GM19099 (cell line): Measurements from ENCODE around the gene OSTN.

Experiments used
- POLR2A ChIP-seq: IDR thresholded peaks from 3 replicates; pipeline ENCODE4 v1.6.1; 2011; ENCODE audit warnings: low read depth; ENCODE audit not compliant: insufficient read length; ENCODE audit errors: extremely low read depth

Gene OSTN

GRCh38 chr3:191198932-191199331 is at the start of gene OSTN:
TSS of gene OSTN (plus strand) at chr3:191199241. CDS start at chr3:191212533, 13,292 bp downstream.
- no peak for TF ChIP-seq POLR2A

GRCh38 chr3:191151653-191152052 is 47.4 kb upstream of the OSTN start:
- no peak for TF ChIP-seq POLR2A

- no peak for TF ChIP-seq POLR2A
Observed at GRCh38 chr3:191154827-191155226, 44.2 kb upstream of the OSTN start.

GRCh38 chr3:191158247-191158646 is 40.8 kb upstream of the OSTN start:
- no peak for TF ChIP-seq POLR2A

GRCh38 chr3:191158815-191159214 is 40.2 kb upstream of the OSTN start:
- no peak for TF ChIP-seq POLR2A

- TF ChIP-seq POLR2A, result no peak
Observed at GRCh38 chr3:191165802-191166201, 33.2 kb upstream of the OSTN start.

DNA sequence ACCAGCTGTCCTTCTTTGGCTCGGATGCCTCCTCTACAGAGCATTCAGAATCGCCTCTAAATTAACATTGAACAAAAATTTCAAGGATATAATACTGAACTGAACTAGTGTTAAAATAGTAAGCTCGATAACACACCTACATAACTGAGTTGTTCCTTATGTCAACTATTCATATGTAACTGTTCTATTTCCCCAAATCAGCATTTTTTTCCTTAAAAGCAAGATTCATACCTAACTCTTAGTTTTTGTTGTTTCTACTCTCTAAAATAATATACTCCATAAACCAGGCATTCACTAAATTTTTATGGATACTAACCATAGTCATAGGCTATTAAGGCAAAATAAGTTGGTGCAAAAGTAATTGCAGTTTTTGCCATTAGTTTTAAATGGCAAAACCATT is 32.7 kb upstream of the OSTN start:
- TF ChIP-seq POLR2A, result no peak

DNA sequence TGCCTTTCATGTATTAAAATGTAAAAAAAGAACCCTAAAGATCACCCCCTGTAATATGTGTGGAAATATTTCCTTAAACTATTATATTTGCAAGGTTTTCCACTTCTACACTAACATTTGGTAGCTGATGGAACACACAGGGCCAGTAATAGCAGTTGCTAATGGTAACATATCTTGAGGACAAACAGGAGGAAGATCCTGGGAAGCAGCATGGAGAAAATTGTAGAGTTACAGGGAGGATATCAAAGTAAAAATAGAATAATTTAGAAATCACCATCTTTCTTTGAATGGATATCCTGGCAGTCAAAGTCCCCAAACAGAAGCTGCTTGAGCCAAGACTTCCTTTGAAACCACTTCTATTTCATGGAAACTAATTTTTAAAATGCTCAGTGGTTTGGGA is 29.5 kb upstream of the OSTN start:
- no peak for TF ChIP-seq POLR2A

- no peak for TF ChIP-seq POLR2A
Observed at GRCh38 chr3:191170097-191170496, 28.9 kb upstream of the OSTN start.

DNA sequence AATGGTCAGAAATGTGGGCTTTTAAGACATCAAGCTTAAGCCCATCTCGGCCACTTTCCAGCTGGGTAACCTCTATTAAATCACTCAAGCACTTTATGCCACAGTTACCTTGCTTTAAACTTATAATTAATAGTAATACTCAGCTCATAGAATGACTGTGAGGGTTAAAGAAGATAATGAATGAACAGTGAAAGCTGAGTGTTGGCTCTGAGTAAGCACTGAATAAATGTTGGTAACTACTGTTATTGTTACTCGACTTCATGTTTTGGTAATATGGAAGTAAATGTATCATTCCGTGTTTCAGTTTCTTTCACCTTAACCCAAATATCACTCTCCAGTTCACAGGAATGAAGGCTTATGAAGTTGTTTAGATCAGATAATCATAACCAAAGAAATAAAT is 23.9 kb upstream of the OSTN start:
- TF ChIP-seq POLR2A, result no peak

DNA sequence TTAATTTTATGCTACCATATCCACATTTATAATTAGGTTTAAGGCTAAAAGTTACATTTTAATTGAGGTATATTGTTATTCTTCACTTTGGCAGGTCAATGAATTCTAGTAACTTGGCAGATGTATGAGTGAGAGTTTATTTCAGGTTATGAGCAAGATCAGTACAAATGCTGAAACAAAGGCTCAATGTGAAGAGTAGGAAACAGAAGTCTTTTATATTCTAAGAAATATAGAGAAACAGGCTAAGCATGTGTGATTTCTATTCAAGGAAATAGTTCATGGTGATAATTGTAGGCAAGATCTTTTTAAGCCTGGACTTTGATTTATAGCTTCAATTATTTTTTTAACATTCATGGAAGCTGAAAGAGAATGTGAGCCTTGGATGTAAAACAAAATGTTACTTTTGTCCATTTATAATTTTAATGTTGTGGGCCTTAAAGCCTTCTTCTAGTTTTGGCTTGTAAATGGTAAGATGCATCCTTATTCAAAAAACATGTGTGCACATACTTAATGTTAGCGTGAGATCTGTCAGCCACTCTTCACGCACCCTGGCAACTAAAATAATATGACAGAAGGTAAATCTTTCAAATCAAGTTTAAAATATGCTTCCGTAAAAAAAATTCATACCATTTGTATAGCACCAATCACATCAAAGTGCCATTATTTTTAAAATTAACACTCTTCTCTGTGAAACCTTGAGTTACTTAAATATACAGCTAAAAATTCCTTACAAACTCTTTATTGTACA is 22.8 kb upstream of the OSTN start:
- no peak for TF ChIP-seq POLR2A

DNA sequence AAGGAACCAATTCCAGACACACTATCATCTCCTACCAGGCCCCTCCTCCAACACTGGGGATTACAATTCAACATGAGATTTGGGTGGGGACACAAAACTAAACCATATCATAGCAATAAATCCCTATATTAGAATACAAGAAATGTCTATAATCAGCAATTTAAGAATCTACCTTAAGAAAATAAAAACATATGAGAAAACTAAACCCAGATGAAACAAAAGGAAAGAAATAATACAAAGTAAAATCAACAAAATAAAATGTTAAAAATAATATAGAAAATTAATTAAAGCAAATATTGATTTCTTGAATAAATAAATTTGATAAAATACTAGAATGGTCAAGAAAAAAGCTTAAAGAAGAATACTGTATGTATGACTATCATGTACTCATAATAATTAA is 6.1 kb upstream of the OSTN start:
- TF ChIP-seq POLR2A, result no peak

GRCh38 chr3:191197761-191198306 is 1.2 kb upstream of the OSTN start:
- no peak for TF ChIP-seq POLR2A

GRCh38 chr3:191198480-191198879 is 561 bp upstream of the OSTN start:
- no peak for TF ChIP-seq POLR2A

GRCh38 chr3:191210032-191210431 is 11.0 kb downstream of the OSTN start:
- TF ChIP-seq POLR2A, result no peak

DNA sequence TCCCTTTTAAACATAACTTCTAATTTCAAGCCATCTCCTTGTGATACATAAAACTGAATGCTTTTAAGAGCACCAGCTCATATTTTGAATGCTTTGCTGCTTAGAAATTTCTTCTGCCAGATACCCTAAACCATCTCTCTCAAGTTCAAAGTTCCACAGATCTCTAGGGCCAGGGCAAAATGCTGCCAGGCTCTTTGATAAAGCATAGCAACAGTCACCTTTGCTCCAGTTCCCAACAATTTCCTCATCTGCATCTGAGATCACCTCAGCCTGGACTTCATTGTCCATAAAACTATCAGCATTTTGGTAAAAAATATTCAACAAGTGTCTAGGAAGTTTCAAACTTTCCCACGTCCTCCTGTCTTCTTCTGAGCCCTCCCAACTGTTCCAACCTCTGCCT is 17.5 kb downstream of the OSTN start:
- no peak for TF ChIP-seq POLR2A

GRCh38 chr3:191217301-191217700 is 18.3 kb downstream of the OSTN start:
- TF ChIP-seq POLR2A, result no peak
